Erythroblast (primary cell): ENCODE results near the gene PSMB5.

Experiments used
- DNase-seq, 2 experiments: peaks; one replicate each; lab custom pipeline; 2025; lab: John Stamatoyannopoulos, UW
- GATA1 ChIP-seq: IDR thresholded peaks from 2 replicates; pipeline ENCODE4 v1.6.1; 2011; ENCODE audit warnings: low read depth, mild to moderate bottlenecking, control low read depth, low read length, moderate library complexity
- POLR2A ChIP-seq: IDR thresholded peaks from 2 replicates; pipeline ENCODE4 v1.6.1; 2011; ENCODE audit warnings: mild to moderate bottlenecking, low read length

PSMB5 gene

GRCh38 chr14:23055621-23056144 is 21.0 kb upstream of the PSMB5 start:
- no peak for DNase-seq
- no peak for TF ChIP-seq POLR2A
- TF ChIP-seq GATA1, result no peak

GRCh38 chr14:23055147-23055550 is 20.4 kb upstream of the PSMB5 start:
- TF ChIP-seq GATA1 (no peak), POLR2A (no peak)
- no peak for DNase-seq

- TF ChIP-seq GATA1 (no peak), POLR2A (no peak)
- no peak for DNase-seq
Observed at GRCh38 chr14:23054000-23054811, 19.5 kb upstream of the PSMB5 start.

GRCh38 chr14:23053426-23053825 is 18.7 kb upstream of the PSMB5 start:
- TF ChIP-seq GATA1, result no peak
- TF ChIP-seq POLR2A, result no peak
- no peak for DNase-seq

GRCh38 chr14:23052671-23053070 is 18.0 kb upstream of the PSMB5 start:
- TF ChIP-seq POLR2A (no peak), GATA1 (no peak)
- no peak for DNase-seq

GRCh38 chr14:23052182-23052623 is 17.5 kb upstream of the PSMB5 start:
- no peak for DNase-seq
- no peak for TF ChIP-seq POLR2A
- TF ChIP-seq GATA1, result no peak

- DNase-seq, result no peak
- no peak for TF ChIP-seq POLR2A
- TF ChIP-seq GATA1, result no peak
Observed at GRCh38 chr14:23051141-23052057, 16.7 kb upstream of the PSMB5 start.

GRCh38 chr14:23049011-23049410 is 14.3 kb upstream of the PSMB5 start:
- TF ChIP-seq POLR2A (no peak), GATA1 (no peak)
- no peak for DNase-seq

- no peak for DNase-seq
- TF ChIP-seq GATA1, result no peak
- no peak for TF ChIP-seq POLR2A
Observed at GRCh38 chr14:23047751-23048693, 13.3 kb upstream of the PSMB5 start.

- TF ChIP-seq GATA1 (no peak), POLR2A (no peak)
- DNase-seq, result no peak
Observed at GRCh38 chr14:23047034-23047634, 12.4 kb upstream of the PSMB5 start.

GRCh38 chr14:23045419-23046357 is 11.0 kb upstream of the PSMB5 start:
- no peak for DNase-seq
- no peak for TF ChIP-seq GATA1
- no peak for TF ChIP-seq POLR2A

- no peak for DNase-seq
- TF ChIP-seq POLR2A (no peak), GATA1 (no peak)
Observed at GRCh38 chr14:23044840-23045239, 10.1 kb upstream of the PSMB5 start.

GRCh38 chr14:23043754-23044153 is 9.1 kb upstream of the PSMB5 start:
- DNase-seq, result no peak

More at GRCh38 chr14:23043754-23044153, 9.1 kb upstream of the PSMB5 start:
- TF ChIP-seq POLR2A (no peak), GATA1 (no peak)
